Omental fat pad (tissue), 4 donors: ENCODE results near the gene MYADML2. TPM values are rescaled to one million over a fixed set of nuclear protein-coding genes. Genes with fewer than 3 reads are reported as not detected.
A peak's percentile ranks its signal among the peaks of the same experiment; 100 is the strongest.
"Not testable (repeated sequence)": the region's sequence is repeated elsewhere in the genome, so short reads cannot be mapped to it uniquely, and the experiment has no call there.

ENCODE experiments used
- ATAC-seq: fragments of 150-250 bp; one replicate; pipeline ENCODE4 v1.9.1; 2016; ENCODE audit warnings: mild to moderate bottlenecking, moderate library complexity; ENCODE audit not compliant: low FRiP score
- DNase-seq: peaks from one replicate; pipeline ENCODE4 v3.0.0-alpha.2; 2019; ENCODE audit warnings: low spot score
- total RNA-seq, 4 donors: library from RNA; depleted of rRNA; stranded (reverse); fragments of >200 nt; gene quantifications; one replicate each; pipeline ENCODE4 v1.1.0, GENCODE V29; 2016
- TF ChIP-seq, protein P1 (sequence below), 3 donors: fragments of 450-650 bp; IDR thresholded peaks; one replicate each; pipeline ENCODE4 v1.5.1; 2016 to 2017; ENCODE audit warnings: antibody characterized with exemption in 3 of 3, mild to moderate bottlenecking in 3 of 3, moderate library complexity in 2 of 3

MYADML2 gene
- total RNA-seq, 4 donors from 2014 or later, result not detected

- DNase-seq, result no peak
- TF ChIP-seq, protein P1, sequence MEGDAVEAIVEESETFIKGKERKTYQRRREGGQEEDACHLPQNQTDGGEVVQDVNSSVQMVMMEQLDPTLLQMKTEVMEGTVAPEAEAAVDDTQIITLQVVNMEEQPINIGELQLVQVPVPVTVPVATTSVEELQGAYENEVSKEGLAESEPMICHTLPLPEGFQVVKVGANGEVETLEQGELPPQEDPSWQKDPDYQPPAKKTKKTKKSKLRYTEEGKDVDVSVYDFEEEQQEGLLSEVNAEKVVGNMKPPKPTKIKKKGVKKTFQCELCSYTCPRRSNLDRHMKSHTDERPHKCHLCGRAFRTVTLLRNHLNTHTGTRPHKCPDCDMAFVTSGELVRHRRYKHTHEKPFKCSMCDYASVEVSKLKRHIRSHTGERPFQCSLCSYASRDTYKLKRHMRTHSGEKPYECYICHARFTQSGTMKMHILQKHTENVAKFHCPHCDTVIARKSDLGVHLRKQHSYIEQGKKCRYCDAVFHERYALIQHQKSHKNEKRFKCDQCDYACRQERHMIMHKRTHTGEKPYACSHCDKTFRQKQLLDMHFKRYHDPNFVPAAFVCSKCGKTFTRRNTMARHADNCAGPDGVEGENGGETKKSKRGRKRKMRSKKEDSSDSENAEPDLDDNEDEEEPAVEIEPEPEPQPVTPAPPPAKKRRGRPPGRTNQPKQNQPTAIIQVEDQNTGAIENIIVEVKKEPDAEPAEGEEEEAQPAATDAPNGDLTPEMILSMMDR (IDR thresholded peaks at IDR 0.05), result no peak
- ATAC-seq, result no peak
Measured at GRCh38 chr17:81983011-81983638, 36.1 kb upstream of the MYADML2 start.

GRCh38 chr17:81981511-81981910 lies 34.5 kb upstream of the MYADML2 start:
- ATAC-seq, DNase-seq: not testable (repeated sequence)

DNA sequence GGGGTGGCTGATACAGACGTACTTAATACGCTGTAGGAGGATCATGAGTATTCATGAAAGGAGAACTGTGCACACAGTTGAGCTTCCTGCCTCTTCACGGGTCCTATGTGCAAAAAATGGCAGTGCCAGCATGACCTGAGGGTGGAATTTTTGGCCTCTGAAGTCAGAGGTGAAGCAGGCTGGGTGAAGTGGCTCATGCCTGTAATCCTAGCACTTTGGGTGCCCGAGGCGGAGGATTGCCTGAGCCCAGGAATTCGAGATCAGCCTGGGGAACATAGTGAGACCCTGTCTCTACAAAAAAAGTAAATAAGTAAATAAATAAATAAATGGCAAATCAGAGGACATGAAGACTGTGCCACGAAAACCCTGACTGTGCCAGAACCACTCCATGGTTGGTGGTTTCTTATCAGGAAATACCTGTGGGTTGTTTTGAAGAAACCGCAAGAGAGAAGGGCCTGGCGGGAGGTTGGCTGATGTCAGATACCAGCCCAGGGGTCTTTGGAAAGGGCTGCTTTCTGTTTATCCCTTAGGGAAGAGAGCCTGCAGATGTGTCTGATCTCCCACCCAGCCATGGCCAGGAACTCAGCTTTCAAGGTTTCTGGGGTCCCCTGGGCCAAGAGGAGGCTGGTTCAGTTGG lies 33.8 kb upstream of the MYADML2 start:
- no peak for DNase-seq
- TF ChIP-seq, protein P1 (IDR thresholded peaks at IDR 0.05), result no peak
- ATAC-seq, result no peak

- no peak for ATAC-seq
- TF ChIP-seq, protein P1 (IDR thresholded peaks at IDR 0.05), result no peak
- DNase-seq, result no peak
Measured at GRCh38 chr17:81980122-81980521, 33.1 kb upstream of the MYADML2 start.

DNA sequence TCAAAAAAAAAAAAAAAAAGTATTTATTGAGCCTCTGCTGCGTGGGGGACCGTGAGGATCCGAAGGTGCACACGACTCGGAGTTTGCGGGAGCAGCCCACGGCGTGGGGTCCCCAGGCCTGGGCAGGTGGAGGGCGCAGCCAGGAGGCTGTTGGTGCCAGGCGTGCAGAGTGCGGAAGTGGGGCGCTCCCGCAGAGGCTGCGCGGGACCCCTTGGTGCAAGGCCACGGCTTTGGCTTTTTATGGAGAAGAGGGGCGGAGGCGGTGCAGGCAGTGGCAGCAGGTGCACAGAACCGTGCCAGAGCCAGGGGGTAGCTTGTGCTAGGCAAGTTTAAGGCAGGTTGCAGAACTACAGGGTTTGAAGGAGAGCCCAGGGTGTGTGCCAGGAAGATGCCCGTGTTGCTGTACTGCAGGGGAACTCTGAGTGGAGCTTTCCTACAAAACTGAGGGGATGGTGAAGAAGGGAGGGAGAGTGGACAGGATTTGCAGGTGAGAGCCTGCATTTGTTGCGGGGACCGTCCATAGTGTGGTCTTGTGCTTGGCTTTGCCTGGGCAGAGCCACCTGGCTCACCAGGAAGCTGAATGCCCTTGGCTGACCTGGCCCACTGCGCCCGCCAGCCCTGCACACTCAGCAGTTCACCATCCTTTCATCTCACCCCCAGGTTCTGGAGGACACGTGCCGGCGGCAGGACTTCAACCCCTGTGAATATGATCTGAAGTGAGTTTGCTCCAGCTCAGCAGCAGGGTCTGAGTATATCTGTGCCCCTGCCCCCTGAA lies 31.7 kb upstream of the MYADML2 start:
- DNase-seq (no peak), ATAC-seq (no peak)
- TF ChIP-seq, protein P1 (IDR thresholded peaks at IDR 0.05), result no peak

- ATAC-seq, result peak; percentile 94
- TF ChIP-seq, protein P1 (IDR thresholded peaks at IDR 0.05), result no peak
- peak; percentile 58 for DNase-seq
Measured at GRCh38 chr17:81977211-81977808, 30.3 kb upstream of the MYADML2 start, which contains the start of gene ASPSCR1. Gene ASPSCR1 (plus strand): TSS chr17:81977629. CDS start chr17:81977647, 18 bp downstream.
